GM18870 (cell line): ENCODE results near the gene CPLANE1.

ENCODE experiments used
- ATAC-seq: cut with Tn5 transposase; IDR thresholded peaks from one replicate; pipeline ENCODE4 v1.9.1; 2021; ENCODE audit warnings: moderate library complexity; ENCODE audit not compliant: unreplicated experiment

The CPLANE1 gene

DNA sequence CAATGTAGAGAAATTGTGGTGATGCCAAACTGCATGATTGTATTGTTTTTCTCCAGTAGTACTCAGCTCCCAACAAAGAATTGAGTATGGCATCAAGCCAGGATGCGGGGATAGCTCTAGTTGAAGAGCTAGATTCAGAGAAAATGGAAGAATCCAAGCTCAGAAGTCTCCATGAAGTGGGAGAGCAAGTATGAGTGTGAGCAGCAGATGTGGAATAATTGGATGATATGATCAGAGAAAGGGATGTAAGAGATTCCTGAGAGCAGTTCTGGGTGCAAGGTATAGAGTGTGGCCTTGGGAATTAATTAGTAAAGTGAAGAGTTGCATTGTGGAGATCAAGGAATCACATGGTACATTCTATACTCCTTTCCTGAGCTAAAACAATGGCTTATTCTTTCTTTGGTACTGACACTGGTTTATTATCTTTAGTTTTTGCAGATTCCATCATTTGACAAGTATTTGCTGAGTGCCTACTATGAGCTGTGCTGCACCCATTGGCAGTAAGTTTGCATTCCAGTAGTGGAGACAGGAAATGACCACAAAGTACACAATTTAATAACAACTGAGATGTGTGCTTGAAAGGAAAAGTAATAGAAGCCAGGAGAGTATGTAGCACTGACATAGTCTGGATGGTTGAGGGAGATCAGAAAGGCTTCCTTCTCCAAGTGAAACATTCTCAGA, 177.1 kb downstream of the CPLANE1 start:
- no peak for ATAC-seq

DNA sequence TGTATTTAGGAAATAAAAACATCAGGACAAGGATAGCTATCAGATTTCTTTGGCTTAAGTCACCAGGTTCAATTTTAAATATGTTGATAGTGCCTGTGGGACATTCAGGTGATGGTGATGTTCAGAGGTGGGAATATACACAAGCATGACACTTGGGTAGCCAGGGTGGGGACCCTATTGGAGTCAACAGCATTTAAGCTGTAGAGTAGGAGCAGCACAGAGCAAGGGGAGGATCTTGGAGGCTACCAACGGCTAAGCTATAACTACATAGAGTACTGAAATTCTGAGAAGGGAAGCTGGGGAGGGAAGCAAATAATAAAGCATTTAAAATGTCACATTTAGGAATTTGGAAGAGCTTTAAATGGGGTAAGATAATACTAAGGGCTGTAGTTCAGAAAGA, 177.7 kb downstream of the CPLANE1 start:
- ATAC-seq, result no peak

DNA sequence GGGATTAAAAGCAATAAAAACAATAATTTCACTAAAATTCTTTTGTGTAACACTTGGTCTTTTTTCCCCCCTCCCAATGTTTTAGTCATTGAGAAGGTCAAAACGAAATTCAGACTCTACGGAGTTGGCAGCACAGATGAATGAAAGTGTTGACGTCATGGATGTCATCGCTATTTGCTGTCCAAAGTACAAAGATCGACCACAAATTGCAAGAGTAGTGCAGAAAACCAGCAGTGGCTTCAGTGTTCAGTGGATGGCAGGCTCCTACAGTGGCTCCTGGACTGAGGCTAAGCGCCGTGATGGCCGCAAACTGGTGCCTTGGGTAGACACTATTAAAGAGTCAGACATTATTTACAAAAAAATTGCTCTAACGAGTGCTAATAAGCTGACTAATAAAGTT, 184.7 kb downstream of the CPLANE1 start:
- ATAC-seq, result no peak

DNA sequence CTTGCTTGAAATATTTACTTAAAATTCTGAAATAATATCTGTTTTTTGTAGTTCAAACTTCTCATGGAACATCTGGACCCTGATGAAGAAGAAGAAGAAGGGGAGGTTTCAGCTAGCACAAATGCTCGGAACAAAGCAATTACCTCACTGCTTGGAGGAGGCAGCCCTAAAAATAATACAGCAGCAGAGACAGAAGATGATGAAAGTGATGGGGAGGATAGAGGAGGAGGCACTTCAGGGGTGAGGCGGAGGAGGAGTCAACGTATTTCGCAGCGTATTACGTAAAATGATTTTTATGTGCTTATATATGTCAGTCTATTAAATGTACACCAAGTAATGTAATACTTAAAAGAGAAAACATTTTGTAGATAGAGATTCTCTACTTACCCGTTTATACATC, 185.4 kb downstream of the CPLANE1 start:
- ATAC-seq, result no peak

DNA sequence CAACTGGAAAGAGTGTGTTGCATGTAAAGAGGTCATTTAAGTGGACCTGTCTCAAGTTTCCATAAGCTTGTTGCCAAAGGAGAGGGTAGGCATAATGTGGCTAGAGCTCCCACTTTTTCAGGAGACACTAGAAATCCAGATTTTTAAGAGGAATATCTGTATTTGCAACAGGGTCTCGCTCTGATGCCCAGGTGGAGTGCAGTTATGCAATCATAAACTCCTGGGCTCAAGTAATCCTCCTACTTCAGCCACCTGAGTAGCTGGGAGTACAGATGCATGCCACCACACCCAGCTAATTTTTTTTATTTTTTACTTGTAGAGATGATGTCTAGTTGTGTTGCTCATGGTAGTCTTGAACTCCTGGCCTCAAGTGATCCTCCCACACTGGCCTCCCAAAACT, 189.1 kb downstream of the CPLANE1 start:
- ATAC-seq, result no peak

DNA sequence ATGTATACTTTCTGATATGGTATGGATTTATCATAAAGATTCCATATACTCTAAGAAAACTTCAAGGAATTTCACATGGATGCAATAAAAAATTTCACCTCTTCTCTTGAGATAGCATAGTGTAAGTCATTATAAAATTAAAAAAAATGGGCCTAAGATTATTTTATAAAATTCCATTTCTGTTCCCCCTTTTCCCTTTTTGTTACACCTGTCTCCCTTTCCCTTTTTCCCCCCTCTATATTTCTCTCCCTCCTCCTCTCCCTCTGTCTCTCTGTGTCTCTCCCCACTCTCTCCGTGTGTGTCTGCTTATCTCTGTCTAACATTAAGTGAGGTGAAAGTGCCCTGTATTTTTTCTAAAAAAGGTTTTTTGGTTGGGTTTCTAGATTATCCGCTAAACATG, 192.4 kb downstream of the CPLANE1 start:
- ATAC-seq, result no peak
